K562 (cell line): ENCODE results near the gene DDC. TPM values are rescaled to one million over a fixed set of nuclear protein-coding genes. Genes with fewer than 3 reads are reported as not detected.
A peak's percentile ranks its signal among the peaks of the same experiment; 100 is the strongest.

Experiments used
- ATAC-seq: fragments of 200-7000 bp; cut with Tn5 transposase; 3 replicates; pipeline ENCODE4 v1.9.1; 2020; ENCODE audit warnings: moderate library complexity
- BruUV-seq: library from RNA; stranded (reverse); fragments of 400-500 nt; replicated peaks from 2 replicates; lab custom pipeline; 2021; lab: Mats Ljungman, UMichigan
- CTCF ChIA-PET: fragments of 300-600 bp; formaldehyde crosslinking; extraction: SDS; loops from one replicate; lab custom pipeline; 2021; ENCODE audit warnings: low intra/inter-chr PET ratio; lab: Yijun Ruan, JAX
- POLR2A ChIA-PET: fragments of 300-600, 350-650 bp; sonication (Branson Sonifier 250); formaldehyde crosslinking; extraction: SDS; loops from one replicate; lab custom pipeline; 2021; ENCODE audit warnings: antibody characterized with exemption, inconsistent platforms; lab: Yijun Ruan, JAX
- DNase-seq, 4 experiments: peaks; one replicate each; pipeline versions ENCODE4 v3.0.0 to v3.0.0-alpha.2; 2011 to 2018; ENCODE audit warnings: low spot score in 3 of 4, mixed read lengths in 3 of 4; ENCODE audit errors: extremely low read depth in 1 of 4
- FAIRE-seq: peaks from 2 replicates; lab custom pipeline; 2011; peaks lifted over from hg19 to GRCh38; lab: Jason Lieb, UNC
- H2AFZ ChIP-seq: 2 replicates; pipeline ENCODE4 v1.6.0; 2011; ENCODE audit warnings: low read depth, low read length, control low read depth, inconsistent platforms
- H3K27ac ChIP-seq: fragments of 200-600 bp; 3 replicates; pipeline ENCODE4 v1.8.0; 2011; ENCODE audit warnings: low read depth, mild to moderate bottlenecking, control low read depth, inconsistent platforms, low read length, moderate library complexity, mixed read lengths; ENCODE audit errors: extremely low read depth
- H3K27me3 ChIP-seq, 2 experiments: fragments of 300-600 bp in 1 of 2; 2 replicates in 1 of 2; 3 replicates in 1 of 2; pipeline versions ENCODE4 v1.6.0 to v1.8.0; 2011; ENCODE audit warnings: inconsistent platforms in 2 of 2, low read length in 2 of 2, mild to moderate bottlenecking in 1 of 2, mixed read lengths in 1 of 2, moderate library complexity in 1 of 2; ENCODE audit not compliant: control insufficient read depth in 2 of 2, insufficient read depth in 2 of 2
- H3K36me3 ChIP-seq: fragments of 300-600 bp; 3 replicates; pipeline ENCODE4 v1.8.0; 2011; ENCODE audit warnings: mild to moderate bottlenecking, low read length, inconsistent platforms; ENCODE audit not compliant: control insufficient read depth, insufficient read depth
- H3K4me1 ChIP-seq, 2 experiments: fragments of 200-600 bp in 1 of 2; replicated peaks in 1 of 2; 2 replicates in 1 of 2; 3 replicates in 1 of 2; pipeline versions ENCODE4 v1.5.1 to v1.8.0; 2011; ENCODE audit warnings: inconsistent platforms in 2 of 2, low read length in 2 of 2, mild to moderate bottlenecking in 1 of 2, mixed read lengths in 1 of 2, moderate library complexity in 1 of 2; ENCODE audit not compliant: control insufficient read depth in 2 of 2, insufficient read depth in 2 of 2
- H3K4me2 ChIP-seq: 2 replicates; pipeline ENCODE4 v1.6.1; 2011; ENCODE audit warnings: low read length, control low read depth, inconsistent platforms, mixed read lengths; ENCODE audit not compliant: insufficient read depth
- H3K4me3 ChIP-seq: fragments of 200-600 bp; sonication (generic), shearing (Covaris generic); 2 replicates; pipeline ENCODE4 v1.5.1; 2016; ENCODE audit warnings: control low read depth, inconsistent platforms
- H3K79me2 ChIP-seq: fragments of 200-600 bp; 3 replicates; pipeline ENCODE4 v1.8.0; 2011; ENCODE audit warnings: low read length, inconsistent platforms; ENCODE audit not compliant: control insufficient read depth, insufficient read depth
- H3K9ac ChIP-seq, 2 experiments: 2 replicates each; pipeline versions ENCODE4 v1.6.0 to v1.6.1; 2011; ENCODE audit warnings: low read depth in 2 of 2, low read length in 2 of 2, control low read depth in 1 of 2, inconsistent platforms in 1 of 2, mild to moderate bottlenecking in 1 of 2, mixed read lengths in 1 of 2; ENCODE audit not compliant: insufficient read depth in 1 of 2
- H3K9me1 ChIP-seq: one replicate; pipeline ENCODE4 v1.6.0; 2011; ENCODE audit warnings: inconsistent platforms, mild to moderate bottlenecking, low read length, moderate library complexity; ENCODE audit not compliant: control insufficient read depth, insufficient read depth
- H3K9me3 ChIP-seq: replicated peaks from 2 replicates; pipeline ENCODE4 v1.5.1; 2011; ENCODE audit warnings: low read depth, low read length, inconsistent platforms; ENCODE audit not compliant: control insufficient read depth, insufficient read depth
- H4K20me1 ChIP-seq: replicated peaks from 2 replicates; pipeline ENCODE4 v1.6.1; 2011; ENCODE audit warnings: low read length, inconsistent platforms, mixed read lengths; ENCODE audit not compliant: control insufficient read depth, insufficient read depth
- CEBPG ChIP-seq, 3 experiments: fragments of 200-800 bp in 1 of 3; sonication (Bioruptor generic) in 1 of 3; sonication (generic) in 1 of 3; formaldehyde crosslinking in 1 of 3; IDR thresholded peaks in 2 of 3; conservative IDR thresholded peaks in 1 of 3; 2 replicates each; pipeline versions ENCODE4 v1.6.1 to v1.8.0; 2016 to 2022; ENCODE audit warnings: missing compliant biosample characterization in 2 of 3, missing genetic modification characterization in 2 of 3, mild to moderate bottlenecking in 1 of 3, missing genetic modification reagents in 1 of 3
- CTBP1 ChIP-seq: fragments of 450-650 bp; IDR thresholded peaks from 2 replicates; pipeline ENCODE4 v1.6.1; 2016; ENCODE audit warnings: borderline replicate concordance
- MAFK ChIP-seq: IDR thresholded peaks from 2 replicates; pipeline ENCODE4 v1.6.1; 2011; ENCODE audit warnings: low read length, improper control_type of control experiment
- MCM2 ChIP-seq: fragments of 450-650 bp; IDR thresholded peaks from 2 replicates; pipeline ENCODE4 v1.6.1; 2017; ENCODE audit warnings: low read depth, mild to moderate bottlenecking
- POLR3G ChIP-seq: IDR thresholded peaks from 2 replicates; pipeline ENCODE4 v1.6.1; 2011; ENCODE audit not compliant: insufficient read length, insufficient replicate concordance; ENCODE audit errors: extremely low read depth
- WGBS: fragments of 100-300 bp; shearing (Covaris generic); methylation state at CpG from one replicate; pipeline ENCODE4 v1.1.6; 2016; ENCODE audit warnings: low coverage, mixed read lengths; ENCODE audit not compliant: insufficient coverage; ENCODE audit errors: missing lambda C conversion rate; 5-methylcytosine and 5-hydroxymethylcytosine counted together
- in situ Hi-C: fragments of 300-500 bp; cut with MboI; formaldehyde crosslinking; loops from 4 replicates; pipeline ENCODE4 v1.15.0; 2018; ENCODE audit warnings: inconsistent platforms, mixed read lengths
- intact Hi-C: fragments of 100-400 bp; cut with micrococcal nuclease; formaldehyde crosslinking; loops from 2 replicates; pipeline ENCODE4 v1.14.2; 2022
- polyA plus RNA-seq, 8 experiments: library from polyadenylated mRNA; depleted of rRNA in 4 of 8; stranded (reverse) in 5 of 8; unstranded in 3 of 8; fragments of >200 nt; fragmentation: Nextera tagmentation in 2 of 8; fragmentation: Illumina TruSeq in 1 of 8; extraction: Ambion mirVana in 2 of 8; extraction: Trizol in 1 of 8; gene quantifications; 2 replicates each; pipeline versions ENCODE4 v1.2.1 to v1.2.3, GENCODE V29; 2011 to 2014; ENCODE audit warnings: inconsistent platforms in 1 of 8, missing spikeins in 1 of 8
- total RNA-seq, 7 experiments: library from RNA; depleted of rRNA in 6 of 7; stranded (reverse); fragments of >200 nt in 6 of 7; fragmentation: Illumina TruSeq in 2 of 7; extraction: Trizol in 2 of 7; gene quantifications; 2 replicates each; pipeline versions ENCODE4 v1.2.1 to v1.2.3, GENCODE V29; 2011 to 2021; ENCODE audit warnings: low replicate concordance in 1 of 7
- TF ChIP-seq, protein P1 (sequence below): sonication (generic); formaldehyde crosslinking; IDR thresholded peaks from 2 replicates; pipeline ENCODE4 v1.8.0; 2022; ENCODE audit warnings: mild to moderate bottlenecking, missing genetic modification reagents
- TF ChIP-seq, protein P2 (sequence below), 2 experiments: fragments of 450-650 bp in 1 of 2; sonication (generic) in 1 of 2; formaldehyde crosslinking in 1 of 2; IDR thresholded peaks in 1 of 2; conservative IDR thresholded peaks in 1 of 2; 2 replicates each; pipeline versions ENCODE4 v1.6.1 to v1.8.1; 2016 to 2023; ENCODE audit warnings: mild to moderate bottlenecking in 2 of 2, moderate library complexity in 2 of 2, inconsistent platforms in 1 of 2, missing genetic modification reagents in 1 of 2
- TF ChIP-seq, protein P3 (sequence below): sonication (generic); formaldehyde crosslinking; IDR thresholded peaks from 2 replicates; pipeline ENCODE4 v1.8.0; 2022; ENCODE audit warnings: missing genetic modification reagents, mild to moderate bottlenecking, moderate library complexity, borderline replicate concordance
- TF ChIP-seq, protein P4 (sequence below), 2 experiments: IDR thresholded peaks in 1 of 2; conservative IDR thresholded peaks in 1 of 2; 2 replicates each; pipeline ENCODE4 v1.6.1; 2016; ENCODE audit warnings: low read depth in 2 of 2, mild to moderate bottlenecking in 1 of 2, missing compliant biosample characterization in 1 of 2, missing genetic modification characterization in 1 of 2, moderate library complexity in 1 of 2
- TF ChIP-seq, protein P5 (sequence below): fragments of 250-450 bp; sonication (Bioruptor Pico); IDR thresholded peaks from 2 replicates; pipeline ENCODE4 v1.4.0; 2020; ENCODE audit warnings: borderline replicate concordance

Gene DDC
- total and polyA plus RNA-seq, 9 of the 15 experiments (the other 6 are each of a cell fraction or from before 2014, with no cell fraction given): not detected

DNA sequence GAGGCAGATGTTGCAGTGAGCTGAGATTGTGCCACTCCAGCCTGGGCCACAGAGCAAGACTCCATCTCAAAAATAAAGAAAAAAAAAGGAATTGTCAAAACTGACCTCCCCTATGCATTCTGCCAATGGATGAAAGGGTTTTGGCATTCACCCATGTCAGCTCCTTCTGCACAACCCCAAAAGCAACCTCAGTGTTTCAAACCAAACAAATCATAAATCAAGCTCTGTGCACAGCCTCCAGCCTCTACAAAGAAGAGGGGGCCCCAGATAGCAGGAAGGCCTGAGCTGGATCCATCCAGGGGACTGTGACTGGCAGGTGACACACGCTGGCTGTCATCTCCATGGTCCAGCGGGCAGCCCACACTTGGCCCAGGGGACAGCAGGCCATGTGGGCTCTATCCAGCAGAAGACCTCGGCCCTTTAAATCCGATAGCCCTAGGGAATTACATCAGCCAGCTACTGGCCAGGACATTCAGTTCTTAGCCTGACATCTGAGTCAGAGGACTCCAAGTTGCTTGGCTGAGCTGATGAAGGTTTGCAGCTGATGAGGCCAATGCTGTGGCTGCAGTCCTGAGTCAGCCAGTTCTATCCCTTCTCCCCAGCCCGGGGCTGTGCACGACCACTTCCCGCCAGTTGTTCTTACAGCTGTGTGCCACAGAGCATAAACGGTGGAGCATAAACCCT is 63.1 kb downstream of the DDC start:
- intact Hi-C loops: no loop called here
- no peak overlapping the region for H3K4me3 ChIP-seq
- POLR2A ChIA-PET: interaction anchor here (0.6 to 1.5 kb wide), 7 partner anchors 8 to 200 kb away, joined by 3 to 7 read pairs (median 3); no protein-coding TSS in a partner anchor
- TF ChIP-seq, protein P1, sequence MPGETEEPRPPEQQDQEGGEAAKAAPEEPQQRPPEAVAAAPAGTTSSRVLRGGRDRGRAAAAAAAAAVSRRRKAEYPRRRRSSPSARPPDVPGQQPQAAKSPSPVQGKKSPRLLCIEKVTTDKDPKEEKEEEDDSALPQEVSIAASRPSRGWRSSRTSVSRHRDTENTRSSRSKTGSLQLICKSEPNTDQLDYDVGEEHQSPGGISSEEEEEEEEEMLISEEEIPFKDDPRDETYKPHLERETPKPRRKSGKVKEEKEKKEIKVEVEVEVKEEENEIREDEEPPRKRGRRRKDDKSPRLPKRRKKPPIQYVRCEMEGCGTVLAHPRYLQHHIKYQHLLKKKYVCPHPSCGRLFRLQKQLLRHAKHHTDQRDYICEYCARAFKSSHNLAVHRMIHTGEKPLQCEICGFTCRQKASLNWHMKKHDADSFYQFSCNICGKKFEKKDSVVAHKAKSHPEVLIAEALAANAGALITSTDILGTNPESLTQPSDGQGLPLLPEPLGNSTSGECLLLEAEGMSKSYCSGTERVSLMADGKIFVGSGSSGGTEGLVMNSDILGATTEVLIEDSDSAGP (CRISPR knock-in tag): peak; percentile 47; the same call in 1 of the 2 replicates
- TF ChIP-seq CTBP1: peak; percentile 23; the same call in 1 of the 2 replicates
- TF ChIP-seq POLR3G: no peak
- TF ChIP-seq, protein P2, sequence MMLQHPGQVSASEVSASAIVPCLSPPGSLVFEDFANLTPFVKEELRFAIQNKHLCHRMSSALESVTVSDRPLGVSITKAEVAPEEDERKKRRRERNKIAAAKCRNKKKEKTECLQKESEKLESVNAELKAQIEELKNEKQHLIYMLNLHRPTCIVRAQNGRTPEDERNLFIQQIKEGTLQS (IDR thresholded peaks at IDR 0.05): peak; percentile 71
- TF ChIP-seq, protein P2 (CRISPR knock-in tag; conservative IDR thresholded peaks at IDR 0.05): no peak
- TF ChIP-seq, protein P3, sequence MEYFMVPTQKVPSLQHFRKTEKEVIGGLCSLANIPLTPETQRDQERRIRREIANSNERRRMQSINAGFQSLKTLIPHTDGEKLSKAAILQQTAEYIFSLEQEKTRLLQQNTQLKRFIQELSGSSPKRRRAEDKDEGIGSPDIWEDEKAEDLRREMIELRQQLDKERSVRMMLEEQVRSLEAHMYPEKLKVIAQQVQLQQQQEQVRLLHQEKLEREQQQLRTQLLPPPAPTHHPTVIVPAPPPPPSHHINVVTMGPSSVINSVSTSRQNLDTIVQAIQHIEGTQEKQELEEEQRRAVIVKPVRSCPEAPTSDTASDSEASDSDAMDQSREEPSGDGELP: peak; percentile 45; the same call in 1 of the 2 replicates
- no peak for TF ChIP-seq MCM2
- TF ChIP-seq CEBPG (CRISPR knock-in tag; IDR thresholded peaks at IDR 0.05): peak; percentile 77
- peak; percentile 50 to 81 for TF ChIP-seq CEBPG (tag; conservative IDR thresholded peaks at IDR 0.05 in 1 of 2, IDR thresholded peaks at IDR 0.05 in 1 of 2)
- TF ChIP-seq MAFK: 0 out of 2 replicates have a peak, but pooled peaks have one; percentile 1
- TF ChIP-seq, protein P4, sequence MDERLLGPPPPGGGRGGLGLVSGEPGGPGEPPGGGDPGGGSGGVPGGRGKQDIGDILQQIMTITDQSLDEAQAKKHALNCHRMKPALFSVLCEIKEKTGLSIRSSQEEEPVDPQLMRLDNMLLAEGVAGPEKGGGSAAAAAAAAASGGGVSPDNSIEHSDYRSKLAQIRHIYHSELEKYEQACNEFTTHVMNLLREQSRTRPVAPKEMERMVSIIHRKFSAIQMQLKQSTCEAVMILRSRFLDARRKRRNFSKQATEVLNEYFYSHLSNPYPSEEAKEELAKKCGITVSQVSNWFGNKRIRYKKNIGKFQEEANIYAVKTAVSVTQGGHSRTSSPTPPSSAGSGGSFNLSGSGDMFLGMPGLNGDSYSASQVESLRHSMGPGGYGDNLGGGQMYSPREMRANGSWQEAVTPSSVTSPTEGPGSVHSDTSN (CRISPR knock-in tag; IDR thresholded peaks at IDR 0.05; ENCODE audit: low read depth): no peak
- TF ChIP-seq, protein P4 (tag; conservative IDR thresholded peaks at IDR 0.05; ENCODE audit: low read depth): peak; percentile 82
- TF ChIP-seq, protein P5, sequence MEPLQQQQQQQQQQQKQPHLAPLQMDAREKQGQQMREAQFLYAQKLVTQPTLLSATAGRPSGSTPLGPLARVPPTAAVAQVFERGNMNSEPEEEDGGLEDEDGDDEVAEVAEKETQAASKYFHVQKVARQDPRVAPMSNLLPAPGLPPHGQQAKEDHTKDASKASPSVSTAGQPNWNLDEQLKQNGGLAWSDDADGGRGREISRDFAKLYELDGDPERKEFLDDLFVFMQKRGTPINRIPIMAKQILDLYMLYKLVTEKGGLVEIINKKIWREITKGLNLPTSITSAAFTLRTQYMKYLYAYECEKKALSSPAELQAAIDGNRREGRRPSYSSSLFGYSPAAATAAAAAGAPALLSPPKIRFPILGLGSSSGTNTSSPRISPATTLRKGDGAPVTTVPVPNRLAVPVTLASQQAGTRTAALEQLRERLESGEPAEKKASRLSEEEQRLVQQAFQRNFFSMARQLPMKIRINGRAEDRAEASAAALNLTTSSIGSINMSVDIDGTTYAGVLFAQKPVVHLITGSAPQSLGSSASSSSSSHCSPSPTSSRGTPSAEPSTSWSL (CRISPR knock-in tag): no peak

More for the DNA sequence above, 63.1 kb downstream of the DDC start:
- H3K27me3 ChIP-seq: peaks cover 0 to 19% of the 10 kb centered on the region in 2 experiments; a peak in 1 of 5 replicates
- H3K9ac ChIP-seq: no peak overlapping the region
- FAIRE-seq: no peak
- CTCF ChIA-PET: no interaction called here
- no TSS peak for BruUV-seq
- peak; percentile 71 for ATAC-seq
- in situ Hi-C loops: no loop called here
- no peaks in the 10 kb centered on the region; the same call in 1 of the 2 replicates for H4K20me1 ChIP-seq
- H2AFZ ChIP-seq: no peak overlapping the region
- no peak overlapping the region for H3K27ac ChIP-seq
- peak in 1 of 4 experiments; percentile 32 for DNase-seq
- H3K79me2 ChIP-seq: no peaks in the 10 kb centered on the region
- no peaks in the 10 kb centered on the region for H3K9me3 ChIP-seq
- H3K36me3 ChIP-seq: no peaks in the 10 kb centered on the region
- no peaks in the 10 kb centered on the region for H3K9me1 ChIP-seq
- H3K4me2 ChIP-seq: no peak overlapping the region
- WGBS: 29% methylated on average over 8 of the region's 8 CpGs
- peaks cover 0 to 9% of the 10 kb centered on the region in 2 experiments; a peak in 3 of 5 replicates for H3K4me1 ChIP-seq
